Parathyroid adenoma (tissue), 2 donors: ENCODE measurements around the gene LETM1.

ENCODE experiments used
- H2AFZ ChIP-seq: fragments of 300-600 bp; sonication (generic); one replicate; pipeline ENCODE4 v1.7.0; 2017; ENCODE audit warnings: antibody characterized with exemption, mild to moderate bottlenecking
- H3K27ac ChIP-seq: fragments of 300-600 bp; sonication (generic); one replicate; pipeline ENCODE4 v1.7.0; 2017
- H3K27me3 ChIP-seq: fragments of 300-600 bp; sonication (generic); one replicate; pipeline ENCODE4 v1.7.0; 2017; ENCODE audit warnings: low read length; ENCODE audit not compliant: control insufficient read depth, insufficient read depth
- H3K36me3 ChIP-seq: fragments of 300-600 bp; sonication (generic); one replicate; pipeline ENCODE4 v1.7.0; 2017; ENCODE audit warnings: low read length; ENCODE audit not compliant: control insufficient read depth, insufficient read depth
- H3K4me1 ChIP-seq: fragments of 300-600 bp; sonication (generic); one replicate; pipeline ENCODE4 v1.7.0; 2017; ENCODE audit warnings: control low read depth
- H3K4me2 ChIP-seq: fragments of 300-600 bp; sonication (generic); one replicate; pipeline ENCODE4 v1.7.0; 2017; ENCODE audit warnings: low read length
- H3K4me3 ChIP-seq: fragments of 300-600 bp; sonication (generic); one replicate; pipeline ENCODE4 v1.7.0; 2017; ENCODE audit warnings: low read depth, low read length
- H3K79me2 ChIP-seq: fragments of 300-600 bp; sonication (generic); one replicate; pipeline ENCODE4 v1.7.0; 2017; ENCODE audit warnings: control low read depth
- H3K9ac ChIP-seq: fragments of 300-600 bp; sonication (generic); one replicate; pipeline ENCODE4 v1.7.0; 2017; ENCODE audit warnings: mild to moderate bottlenecking
- H3K9me3 ChIP-seq: fragments of 300-600 bp; sonication (generic); one replicate; pipeline ENCODE4 v1.7.0; 2017; ENCODE audit warnings: low read length; ENCODE audit not compliant: control insufficient read depth
- CTCF ChIP-seq: fragments of 300-600 bp; sonication (generic); IDR thresholded peaks from one replicate; pipeline ENCODE4 v1.7.0; 2017; ENCODE audit warnings: antibody characterized with exemption, mild to moderate bottlenecking
- donor health status: primary hyperparathyroidism.

The LETM1 gene

GRCh38 chr4:1843852-1844251 lies 12.1 kb downstream of the LETM1 start:
- H3K9me3 ChIP-seq: no peaks in the 10 kb centered on the region
- H3K79me2 ChIP-seq: peaks cover 11% of the 10 kb centered on the region
- no peak overlapping the region for H3K27ac ChIP-seq
- TF ChIP-seq CTCF: no peak
- H3K4me3 ChIP-seq: no peak overlapping the region
- H3K9ac ChIP-seq: no peak overlapping the region
- no peak overlapping the region for H3K4me2 ChIP-seq
- no peaks in the 10 kb centered on the region for H3K27me3 ChIP-seq
- H2AFZ ChIP-seq: no peak overlapping the region
- H3K36me3 ChIP-seq: no peaks in the 10 kb centered on the region
- peaks cover 4% of the 10 kb centered on the region for H3K4me1 ChIP-seq

DNA sequence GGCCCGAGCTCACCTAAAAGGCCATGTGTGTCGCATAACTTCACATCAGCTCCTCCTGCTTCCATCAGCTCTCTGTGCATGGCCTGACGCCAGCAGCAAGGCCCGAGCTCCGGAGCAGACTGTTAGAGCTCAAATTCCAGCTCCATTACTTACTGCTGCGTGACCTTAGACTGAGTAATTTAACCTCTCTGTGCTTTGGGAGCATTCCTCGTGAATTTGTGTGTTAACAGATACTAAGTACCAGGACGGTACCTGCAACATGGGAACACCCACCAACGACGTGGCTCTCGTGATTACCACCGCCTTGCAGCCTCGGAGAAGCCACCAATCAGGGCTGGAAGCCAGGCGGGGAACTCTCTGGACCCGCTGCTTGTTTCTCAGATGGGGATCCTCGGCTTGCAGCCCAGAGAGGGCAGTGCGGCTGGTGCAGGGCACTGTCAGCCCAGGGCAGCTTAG lies 12.9 kb downstream of the LETM1 start:
- Histone ChIP-seq H3K9ac (no peak overlapping the region), H2AFZ (no peak overlapping the region), H3K36me3 (no peaks in the 10 kb centered on the region), H3K4me2 (no peak overlapping the region), H3K4me1 (peaks cover 4% of the 10 kb centered on the region), H3K4me3 (no peak overlapping the region), H3K9me3 (no peaks in the 10 kb centered on the region), H3K27me3 (no peaks in the 10 kb centered on the region), H3K79me2 (peaks cover 11% of the 10 kb centered on the region), H3K27ac (no peak overlapping the region)
- TF ChIP-seq CTCF: no peak

- no peaks in the 10 kb centered on the region for H3K27me3 ChIP-seq
- no peak overlapping the region for H3K27ac ChIP-seq
- H3K4me1 ChIP-seq: peaks cover 4% of the 10 kb centered on the region
- H3K36me3 ChIP-seq: no peaks in the 10 kb centered on the region
- no peaks in the 10 kb centered on the region for H3K9me3 ChIP-seq
- H3K79me2 ChIP-seq: peaks cover 11% of the 10 kb centered on the region
- no peak for TF ChIP-seq CTCF
- H3K9ac ChIP-seq: no peak overlapping the region
- H2AFZ ChIP-seq: no peak overlapping the region
- H3K4me3 ChIP-seq: no peak overlapping the region
- H3K4me2 ChIP-seq: no peak overlapping the region
Measured at GRCh38 chr4:1842339-1842895, 13.5 kb downstream of the LETM1 start.

- H3K36me3 ChIP-seq: no peaks in the 10 kb centered on the region
- H3K79me2 ChIP-seq: peaks cover 11% of the 10 kb centered on the region
- no peaks in the 10 kb centered on the region for H3K9me3 ChIP-seq
- peaks cover 4% of the 10 kb centered on the region for H3K4me1 ChIP-seq
- H3K27me3 ChIP-seq: no peaks in the 10 kb centered on the region
- no peak overlapping the region for H3K9ac ChIP-seq
- no peak overlapping the region for H3K4me3 ChIP-seq
- no peak overlapping the region for H3K27ac ChIP-seq
- H3K4me2 ChIP-seq: no peak overlapping the region
- no peak for TF ChIP-seq CTCF
- H2AFZ ChIP-seq: no peak overlapping the region
Measured at GRCh38 chr4:1841887-1842210, 14.1 kb downstream of the LETM1 start.

DNA sequence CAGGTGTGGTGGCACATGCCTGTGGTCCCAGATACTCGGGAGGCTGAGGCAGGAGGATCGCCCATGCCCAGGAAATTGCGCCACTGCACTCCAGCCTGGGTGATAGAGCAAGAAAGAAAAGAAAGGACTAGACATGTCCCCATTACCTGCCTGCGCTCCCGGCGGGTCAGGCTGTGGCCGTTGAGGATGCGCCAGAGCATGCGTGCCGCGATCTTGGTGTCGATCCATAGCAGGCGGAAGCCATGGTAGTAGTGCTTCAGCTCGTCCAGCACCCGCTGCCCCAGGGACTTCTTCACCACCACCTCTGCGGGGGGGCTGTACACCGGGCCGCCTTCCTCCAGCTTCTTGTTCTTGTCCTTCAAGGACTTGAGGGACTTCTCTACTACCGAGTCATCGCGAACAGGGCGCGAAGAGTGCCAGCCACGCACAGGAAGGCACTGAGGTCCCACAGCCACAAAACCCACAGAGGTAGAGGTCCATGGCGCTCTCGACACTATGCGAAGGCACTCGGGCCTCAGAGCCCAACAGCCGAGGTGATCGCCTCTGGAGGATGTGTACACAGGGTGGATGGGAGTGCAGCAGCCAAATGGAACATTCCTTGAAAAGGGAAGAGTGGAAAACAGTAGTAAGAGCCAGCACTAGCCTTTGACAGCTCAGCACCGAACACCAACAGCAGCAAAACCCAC lies 14.6 kb downstream of the LETM1 start:
- H2AFZ ChIP-seq: no peak overlapping the region
- peaks cover 4% of the 10 kb centered on the region for H3K4me1 ChIP-seq
- TF ChIP-seq CTCF: no peak
- H3K4me2 ChIP-seq: no peak overlapping the region
- H3K79me2 ChIP-seq: peaks cover 11% of the 10 kb centered on the region
- H3K27me3 ChIP-seq: no peaks in the 10 kb centered on the region
- no peak overlapping the region for H3K27ac ChIP-seq
- no peaks in the 10 kb centered on the region for H3K9me3 ChIP-seq
- H3K4me3 ChIP-seq: no peak overlapping the region
- no peak overlapping the region for H3K9ac ChIP-seq
- no peaks in the 10 kb centered on the region for H3K36me3 ChIP-seq
